ENCODE data around the gene ZFP90. TPM values are rescaled to one million over a fixed set of nuclear protein-coding genes. Genes with fewer than 3 reads are reported as not detected.

ZFP90 gene
- total and polyA plus RNA-seq, 9 of the 15 experiments (the other 6 are each of a cell fraction or from before 2014, with no cell fraction given): 0.66 to 2.9 (median 2.3) TPM

GRCh38 chr16:68538880-68539701 is at the start of gene ZFP90 (continued):
- TF ChIP-seq THRB (CRISPR knock-in tag; conservative IDR thresholded peaks at IDR 0.05) (no peak), CREB1 (IDR thresholded peaks at IDR 0.05) (peak; percentile 59), CREB1 (CRISPR knock-in tag; IDR thresholded peaks at IDR 0.05) (no peak), ZKSCAN1 (IDR thresholded peaks at IDR 0.05; ENCODE audit: low read depth, low read length) (no peak), FOXA1 (IDR thresholded peaks at IDR 0.05; ENCODE audit: borderline replicate concordance) (no peak), PKNOX1 (IDR thresholded peaks at IDR 0.05) (peak; percentile 89), SMARCE1 (IDR thresholded peaks at IDR 0.05) (no peak), IRF2 (CRISPR knock-in tag; IDR thresholded peaks at IDR 0.05) (no peak), ARHGAP35 (IDR thresholded peaks at IDR 0.05; ENCODE audit: partially characterized antibody) (no peak), SUPT5H (IDR thresholded peaks at IDR 0.05) (0 out of 2 replicates have a peak, but pooled peaks have one; percentile 43), CHD1 (IDR thresholded peaks at IDR 0.05; ENCODE audit: low read length) (no peak), ATF4 (CRISPR knock-in tag; IDR thresholded peaks at IDR 0.05) (no peak), MYC (IDR thresholded peaks at IDR 0.05; ENCODE audit: low read depth, low read length) (peak; percentile 54; the same call in 1 of the 2 replicates), MYC (CRISPR knock-in tag; IDR thresholded peaks at IDR 0.05; ENCODE audit: borderline replicate concordance, low read depth) (no peak), NCOR1 (IDR thresholded peaks at IDR 0.05) (no peak), SRF (CRISPR knock-in tag; IDR thresholded peaks at IDR 0.05) (no peak), MEIS2 (IDR thresholded peaks at IDR 0.05; ENCODE audit: partially characterized antibody) (peak; percentile 56), ZNF140 (CRISPR knock-in tag; IDR thresholded peaks at IDR 0.05) (no peak)
- TF ChIP-seq, protein P1, sequence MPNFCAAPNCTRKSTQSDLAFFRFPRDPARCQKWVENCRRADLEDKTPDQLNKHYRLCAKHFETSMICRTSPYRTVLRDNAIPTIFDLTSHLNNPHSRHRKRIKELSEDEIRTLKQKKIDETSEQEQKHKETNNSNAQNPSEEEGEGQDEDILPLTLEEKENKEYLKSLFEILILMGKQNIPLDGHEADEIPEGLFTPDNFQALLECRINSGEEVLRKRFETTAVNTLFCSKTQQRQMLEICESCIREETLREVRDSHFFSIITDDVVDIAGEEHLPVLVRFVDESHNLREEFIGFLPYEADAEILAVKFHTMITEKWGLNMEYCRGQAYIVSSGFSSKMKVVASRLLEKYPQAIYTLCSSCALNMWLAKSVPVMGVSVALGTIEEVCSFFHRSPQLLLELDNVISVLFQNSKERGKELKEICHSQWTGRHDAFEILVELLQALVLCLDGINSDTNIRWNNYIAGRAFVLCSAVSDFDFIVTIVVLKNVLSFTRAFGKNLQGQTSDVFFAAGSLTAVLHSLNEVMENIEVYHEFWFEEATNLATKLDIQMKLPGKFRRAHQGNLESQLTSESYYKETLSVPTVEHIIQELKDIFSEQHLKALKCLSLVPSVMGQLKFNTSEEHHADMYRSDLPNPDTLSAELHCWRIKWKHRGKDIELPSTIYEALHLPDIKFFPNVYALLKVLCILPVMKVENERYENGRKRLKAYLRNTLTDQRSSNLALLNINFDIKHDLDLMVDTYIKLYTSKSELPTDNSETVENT (CRISPR knock-in tag; IDR thresholded peaks at IDR 0.05): no peak
- TF ChIP-seq, protein P2, sequence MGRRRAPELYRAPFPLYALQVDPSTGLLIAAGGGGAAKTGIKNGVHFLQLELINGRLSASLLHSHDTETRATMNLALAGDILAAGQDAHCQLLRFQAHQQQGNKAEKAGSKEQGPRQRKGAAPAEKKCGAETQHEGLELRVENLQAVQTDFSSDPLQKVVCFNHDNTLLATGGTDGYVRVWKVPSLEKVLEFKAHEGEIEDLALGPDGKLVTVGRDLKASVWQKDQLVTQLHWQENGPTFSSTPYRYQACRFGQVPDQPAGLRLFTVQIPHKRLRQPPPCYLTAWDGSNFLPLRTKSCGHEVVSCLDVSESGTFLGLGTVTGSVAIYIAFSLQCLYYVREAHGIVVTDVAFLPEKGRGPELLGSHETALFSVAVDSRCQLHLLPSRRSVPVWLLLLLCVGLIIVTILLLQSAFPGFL (CRISPR knock-in tag; IDR thresholded peaks at IDR 0.05): no peak
- TF ChIP-seq, protein P3, sequence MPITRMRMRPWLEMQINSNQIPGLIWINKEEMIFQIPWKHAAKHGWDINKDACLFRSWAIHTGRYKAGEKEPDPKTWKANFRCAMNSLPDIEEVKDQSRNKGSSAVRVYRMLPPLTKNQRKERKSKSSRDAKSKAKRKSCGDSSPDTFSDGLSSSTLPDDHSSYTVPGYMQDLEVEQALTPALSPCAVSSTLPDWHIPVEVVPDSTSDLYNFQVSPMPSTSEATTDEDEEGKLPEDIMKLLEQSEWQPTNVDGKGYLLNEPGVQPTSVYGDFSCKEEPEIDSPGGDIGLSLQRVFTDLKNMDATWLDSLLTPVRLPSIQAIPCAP (CRISPR knock-in tag; IDR thresholded peaks at IDR 0.05; ENCODE audit: borderline replicate concordance): no peak

Data from K562 (cell line).